CD4-positive, alpha-beta T cell treated with Interleukin-15 for 4 hours (primary cell): ENCODE measurements around the gene SLC22A5.
"Not testable (repeated sequence)": the region's sequence is repeated elsewhere in the genome, so short reads cannot be mapped to it uniquely, and the experiment has no call there.

Experiments
- DNase-seq: peaks from one replicate; pipeline ENCODE4 v3.0.0-alpha.2; 2020; ENCODE audit warnings: low spot score

Gene SLC22A5

DNA sequence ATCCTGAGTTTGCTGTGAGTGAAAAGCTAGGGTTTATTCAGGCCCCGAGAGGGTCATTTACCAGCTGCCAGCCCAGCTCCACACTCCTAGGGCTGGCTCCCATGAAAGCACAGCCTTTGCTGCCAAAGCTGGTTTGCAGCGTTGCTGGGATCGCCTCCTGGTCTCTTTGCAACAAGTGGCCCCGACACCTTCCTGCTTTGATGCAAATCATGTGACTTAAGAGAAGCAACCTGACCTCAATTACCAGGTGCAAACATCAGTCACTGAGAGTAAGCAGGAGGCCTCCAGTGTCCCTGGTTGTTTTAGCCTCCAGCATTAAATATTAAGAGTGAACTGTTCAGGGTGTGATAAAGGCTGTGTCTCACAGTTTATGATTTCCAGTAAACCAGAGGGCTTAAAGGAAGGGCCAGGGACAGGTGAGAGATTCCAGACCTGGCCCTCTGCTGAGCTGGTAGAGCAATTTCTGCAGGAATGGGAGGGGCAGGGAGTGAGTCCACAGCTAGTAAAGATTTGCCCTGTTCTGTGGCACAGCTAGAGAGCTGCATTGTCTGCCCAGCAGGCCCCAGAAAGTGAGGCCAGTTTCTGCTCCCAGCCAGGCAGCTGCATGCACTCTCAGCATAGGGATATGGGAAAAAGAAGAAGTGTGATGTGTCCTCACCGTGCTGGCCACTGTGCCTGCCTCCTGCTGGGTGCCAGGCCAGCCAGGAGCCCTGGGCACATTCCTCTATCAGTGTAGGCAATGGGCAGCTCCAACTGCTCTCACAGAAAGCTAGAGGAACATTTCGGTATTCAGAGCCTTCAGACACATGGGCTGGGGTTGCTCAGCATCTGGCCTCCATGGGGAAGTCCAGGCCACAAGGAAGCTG is 58.0 kb downstream of the SLC22A5 start:
- peak; percentile 77 for DNase-seq

DNA sequence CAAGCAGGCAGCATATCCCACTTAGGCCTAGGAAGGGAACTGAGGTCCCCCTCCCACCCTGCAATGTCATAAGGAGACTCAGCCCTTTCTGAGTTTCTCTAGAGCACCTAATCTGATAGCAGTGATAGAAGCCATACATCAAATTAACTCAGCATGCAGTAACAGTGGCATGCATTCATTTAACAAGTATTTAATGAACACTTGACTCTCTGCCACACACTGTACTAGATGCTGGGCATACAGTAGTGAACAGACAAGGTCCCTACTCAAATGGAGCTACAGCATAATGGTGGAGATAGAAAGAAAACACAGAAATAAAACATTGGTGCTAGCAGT is 58.6 kb downstream of the SLC22A5 start:
- no peak for DNase-seq

- DNase-seq = no peak
Measured at GRCh38 chr5:132428484-132429462, 59.3 kb downstream of the SLC22A5 start.

DNA sequence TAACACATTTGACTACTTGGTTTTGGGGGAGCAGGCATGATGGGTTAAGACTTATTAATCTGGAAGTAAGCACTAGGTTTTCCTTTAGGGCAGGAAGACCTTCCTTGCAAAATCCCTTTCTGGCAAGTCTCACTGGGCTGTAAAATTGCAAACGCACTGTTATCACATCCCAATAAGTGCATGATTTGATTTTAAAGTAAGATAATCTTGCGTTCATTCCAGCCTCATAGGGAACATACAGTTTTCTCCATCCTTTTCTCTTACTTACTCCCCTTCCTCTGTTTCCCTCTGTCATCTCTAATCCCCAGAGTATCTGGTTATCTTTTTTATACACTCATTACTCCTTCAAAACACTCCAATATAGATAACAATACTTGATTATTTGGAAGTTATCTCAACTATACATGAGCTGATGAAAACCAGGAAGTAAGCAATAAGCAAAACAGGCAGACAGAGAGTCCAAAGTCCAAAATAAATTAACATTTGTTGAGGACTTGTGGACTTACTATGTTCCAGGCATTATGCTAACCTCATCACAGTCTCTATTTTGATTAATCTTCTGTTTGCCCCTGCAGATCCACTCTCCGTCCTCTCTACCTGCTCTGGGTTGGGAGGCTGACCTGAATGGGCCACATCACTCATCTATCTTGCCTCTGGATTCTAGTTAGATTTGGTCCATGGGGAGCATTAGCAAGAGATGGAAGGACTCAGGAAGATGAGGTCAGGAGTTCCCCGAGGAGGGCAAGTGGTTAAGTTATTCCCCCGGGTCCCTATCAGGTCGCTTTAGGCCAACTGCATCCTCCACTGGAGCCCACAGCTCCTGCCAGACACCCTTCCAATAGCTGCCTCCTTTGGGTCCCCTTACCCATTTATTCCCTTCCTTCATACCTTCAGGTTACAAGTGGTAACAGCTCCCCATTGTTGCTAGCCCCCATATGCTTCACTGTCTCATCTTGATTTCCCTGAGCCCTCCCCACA is 60.2 kb downstream of the SLC22A5 start:
- no peak for DNase-seq

DNA sequence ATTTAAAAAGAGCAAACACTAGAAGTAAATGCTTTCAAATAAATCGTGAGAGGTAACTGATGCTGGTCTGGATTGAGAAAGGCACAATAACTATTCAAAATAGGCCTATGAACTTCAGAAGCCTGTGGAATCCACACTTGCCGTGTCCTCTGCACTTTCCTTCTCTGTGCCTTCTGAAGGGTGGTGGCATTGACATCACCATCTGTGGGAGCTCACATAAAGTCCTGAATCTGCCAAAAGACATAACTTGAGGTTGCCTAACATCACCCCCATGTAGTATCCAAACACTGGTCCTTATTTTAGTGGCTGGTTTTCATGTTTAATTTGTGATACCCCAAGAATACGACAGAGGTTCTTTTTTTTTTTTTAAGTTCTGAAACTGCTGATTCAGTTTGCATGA is 61.2 kb downstream of the SLC22A5 start:
- no peak for DNase-seq

- DNase-seq = no peak
Measured at GRCh38 chr5:132431632-132432031, 62.1 kb downstream of the SLC22A5 start.

DNA sequence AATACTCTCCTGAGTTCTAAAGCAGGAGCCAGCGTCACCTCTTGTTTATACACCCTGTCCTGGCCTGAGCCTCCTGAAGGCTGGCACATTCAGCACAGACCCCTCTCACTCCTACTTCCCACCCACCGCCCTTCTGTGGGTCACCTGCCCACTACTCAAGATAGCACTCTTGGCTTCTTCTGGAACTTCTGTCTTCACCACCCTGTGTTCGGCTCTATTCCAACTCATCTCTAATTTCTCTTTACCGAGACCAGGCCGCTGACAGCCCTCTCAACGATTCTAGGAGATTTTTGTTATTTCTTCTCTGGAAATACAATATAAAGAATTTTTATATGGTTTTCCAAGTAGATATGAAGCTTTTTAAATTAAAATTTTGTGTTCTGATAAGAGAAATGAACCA is 63.6 kb downstream of the SLC22A5 start:
- no peak for DNase-seq

- no peak for DNase-seq
Measured at GRCh38 chr5:132434416-132435286, 65.1 kb downstream of the SLC22A5 start.

DNA sequence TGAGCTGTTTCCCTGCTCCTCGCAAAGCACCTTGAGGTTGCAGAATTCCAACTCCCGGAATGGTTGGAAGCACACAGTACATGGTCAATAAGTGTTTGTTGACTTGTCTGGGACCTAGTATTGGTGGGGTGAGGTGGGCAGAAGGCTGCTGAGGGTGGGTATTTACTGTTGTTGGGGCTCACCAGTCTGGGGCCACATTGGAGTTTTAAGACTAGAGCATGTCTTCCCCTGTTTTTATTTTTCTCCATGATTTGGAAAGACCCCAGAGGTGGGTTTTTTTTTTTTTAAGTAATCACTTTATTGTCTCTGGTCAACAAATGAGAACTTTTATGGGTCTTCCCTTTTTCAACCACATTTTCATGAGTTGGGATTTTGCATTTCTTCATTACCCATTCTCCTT is 65.9 kb downstream of the SLC22A5 start:
- no peak for DNase-seq

DNA sequence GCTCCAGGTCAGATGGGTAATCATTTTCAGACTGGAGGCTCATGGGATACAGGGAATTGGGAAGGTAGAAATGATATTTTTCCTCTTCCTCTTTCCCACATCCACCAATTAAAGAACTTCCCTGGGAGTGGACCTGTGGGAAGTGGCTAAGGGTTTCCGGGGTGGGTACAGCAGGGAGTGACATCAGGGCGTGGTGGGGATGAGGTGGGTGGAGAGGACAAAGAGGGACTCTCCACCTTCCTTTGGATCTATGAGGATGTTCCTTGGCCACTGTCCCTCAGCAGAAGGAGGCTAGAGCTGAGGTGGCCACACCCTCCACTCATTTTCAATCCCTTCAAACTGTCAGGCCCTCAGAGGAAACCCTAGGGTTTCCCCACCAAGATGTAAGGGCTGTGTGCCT is 66.4 kb downstream of the SLC22A5 start:
- DNase-seq = no peak

DNA sequence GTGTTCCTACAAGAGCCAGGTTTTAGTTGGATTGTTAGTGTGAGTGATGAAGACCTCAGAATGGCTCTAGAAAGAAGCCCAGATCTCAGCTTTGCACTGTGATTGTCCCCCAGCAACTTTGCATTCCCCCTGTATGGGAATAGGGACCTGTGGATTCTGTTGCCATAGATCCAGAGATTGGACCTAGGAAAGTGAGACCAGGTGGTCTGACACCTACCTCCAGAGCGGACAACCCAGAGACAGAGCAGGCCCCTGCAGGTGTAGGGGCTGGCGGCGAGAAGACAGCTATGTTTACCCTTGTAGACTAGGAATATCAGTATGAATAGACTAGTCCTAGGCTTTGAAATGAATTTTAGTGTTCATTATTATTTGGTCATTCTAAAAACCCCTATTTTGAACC is 67.4 kb downstream of the SLC22A5 start:
- DNase-seq = no peak

DNA sequence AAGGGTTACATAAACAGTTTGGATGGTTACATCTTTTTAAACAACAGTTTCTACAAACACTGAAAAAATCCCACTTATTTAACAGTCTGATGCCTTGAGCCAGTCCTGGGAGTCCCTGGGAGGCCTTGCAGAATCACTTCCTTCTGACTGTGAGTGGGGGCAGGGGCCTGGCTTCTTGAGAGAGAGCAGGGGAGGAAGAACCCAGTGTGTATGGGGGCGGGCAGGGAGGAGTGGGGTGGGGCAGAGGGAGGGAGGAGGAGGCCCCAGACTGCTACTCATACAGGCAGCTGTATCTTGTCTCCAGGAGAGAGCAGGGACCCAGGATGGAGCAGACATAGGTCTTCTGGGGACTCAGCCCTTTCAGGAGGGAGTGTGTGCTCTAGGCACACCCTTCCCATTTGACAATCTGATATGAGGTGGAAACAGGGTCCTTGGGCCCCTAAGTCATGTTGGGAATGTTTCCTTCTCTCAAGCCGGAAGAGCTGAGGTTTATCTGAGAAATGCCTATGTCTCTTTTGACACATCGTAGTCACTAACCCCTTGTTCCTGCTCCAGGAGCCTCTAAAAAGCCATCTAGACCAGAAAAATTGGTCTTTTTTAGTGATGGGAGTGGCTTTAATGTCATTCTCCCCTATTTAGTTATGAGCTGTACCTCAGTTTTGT is 68.2 kb downstream of the SLC22A5 start:
- DNase-seq = peak; percentile 60

DNA sequence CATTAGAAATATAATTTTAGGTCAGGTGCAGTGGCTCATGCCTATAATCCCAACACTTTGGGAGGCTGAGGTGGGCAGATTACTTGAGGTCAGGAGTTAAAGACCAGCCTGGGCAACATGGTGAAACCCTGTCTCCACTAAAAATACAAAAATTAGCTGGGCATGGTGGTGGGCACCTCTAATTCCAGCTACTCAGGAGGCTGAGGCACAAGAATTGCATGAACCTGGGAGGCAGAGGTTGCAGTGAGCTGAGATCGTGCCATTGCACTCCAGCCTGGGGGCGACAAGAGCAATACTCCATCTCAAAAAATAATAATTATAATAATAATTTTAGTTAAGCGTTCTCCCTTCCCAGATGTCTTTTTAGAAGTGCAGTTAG is 68.7 kb downstream of the SLC22A5 start:
- not testable (repeated sequence) for DNase-seq

DNA sequence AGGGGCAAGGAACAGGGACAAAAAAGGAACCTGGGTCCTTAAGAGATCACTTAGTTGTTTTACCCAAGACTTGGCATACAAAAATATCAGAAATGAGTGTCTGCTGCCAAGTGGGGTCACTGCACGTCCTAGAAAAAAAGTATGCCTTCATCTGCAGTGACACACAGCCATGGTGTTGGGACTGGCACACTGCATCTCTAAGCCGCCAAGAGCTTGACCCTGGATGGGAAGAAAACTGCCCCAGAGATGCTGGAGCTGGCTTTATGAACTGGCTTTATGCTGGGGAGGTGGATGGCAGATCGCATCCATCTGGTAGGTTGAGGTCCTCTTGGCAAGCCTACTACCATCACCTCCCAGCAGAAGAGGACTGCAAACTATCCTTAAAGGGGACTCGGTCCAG is 69.4 kb downstream of the SLC22A5 start:
- no peak for DNase-seq

GRCh38 chr5:132439521-132440089 is 70.1 kb downstream of the SLC22A5 start:
- no peak for DNase-seq

GRCh38 chr5:132444061-132444460 is 74.6 kb downstream of the SLC22A5 start:
- DNase-seq = no peak
